ENCODE results near the gene ZFR2.
"Not testable (repeated sequence)": the region's sequence is repeated elsewhere in the genome, so short reads cannot be mapped to it uniquely, and the experiment has no call there.

Gene ZFR2

DNA sequence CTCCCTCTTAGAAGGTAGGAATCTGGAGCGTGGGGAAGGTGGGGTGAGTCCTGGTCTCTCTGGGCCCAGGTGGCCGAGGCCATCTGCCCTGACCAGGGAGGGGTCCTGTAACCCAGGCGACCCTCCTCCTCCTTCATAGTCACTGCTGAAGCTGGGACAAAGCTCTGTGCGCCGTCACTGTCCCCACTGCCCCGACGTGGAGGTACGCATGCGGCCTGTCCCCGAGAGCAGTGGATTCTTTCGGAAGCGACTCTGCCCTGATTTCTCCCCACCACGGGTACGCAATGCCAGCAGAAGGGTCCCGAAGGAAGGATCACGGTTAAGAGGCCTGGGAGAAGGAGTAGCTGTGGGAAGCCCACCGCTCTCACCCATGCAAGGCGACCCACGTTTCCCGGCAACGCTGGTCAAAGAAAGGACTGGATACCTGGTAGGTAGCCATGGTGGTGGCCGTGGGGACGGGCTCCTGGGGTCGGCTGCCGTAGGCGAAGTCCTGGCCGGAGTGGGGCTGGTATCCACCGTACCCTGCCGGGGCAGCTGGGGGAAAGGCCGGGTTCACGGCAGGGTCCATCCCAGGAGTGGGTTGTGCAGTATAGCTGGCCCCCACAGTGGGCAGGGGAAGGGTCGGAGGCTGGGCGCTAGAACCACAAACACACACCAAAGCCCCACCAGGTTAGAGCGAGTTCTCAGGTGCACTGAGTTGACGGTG lies 34.3 kb downstream of the ZFR2 start:
- no peak for DNase-seq

DNA sequence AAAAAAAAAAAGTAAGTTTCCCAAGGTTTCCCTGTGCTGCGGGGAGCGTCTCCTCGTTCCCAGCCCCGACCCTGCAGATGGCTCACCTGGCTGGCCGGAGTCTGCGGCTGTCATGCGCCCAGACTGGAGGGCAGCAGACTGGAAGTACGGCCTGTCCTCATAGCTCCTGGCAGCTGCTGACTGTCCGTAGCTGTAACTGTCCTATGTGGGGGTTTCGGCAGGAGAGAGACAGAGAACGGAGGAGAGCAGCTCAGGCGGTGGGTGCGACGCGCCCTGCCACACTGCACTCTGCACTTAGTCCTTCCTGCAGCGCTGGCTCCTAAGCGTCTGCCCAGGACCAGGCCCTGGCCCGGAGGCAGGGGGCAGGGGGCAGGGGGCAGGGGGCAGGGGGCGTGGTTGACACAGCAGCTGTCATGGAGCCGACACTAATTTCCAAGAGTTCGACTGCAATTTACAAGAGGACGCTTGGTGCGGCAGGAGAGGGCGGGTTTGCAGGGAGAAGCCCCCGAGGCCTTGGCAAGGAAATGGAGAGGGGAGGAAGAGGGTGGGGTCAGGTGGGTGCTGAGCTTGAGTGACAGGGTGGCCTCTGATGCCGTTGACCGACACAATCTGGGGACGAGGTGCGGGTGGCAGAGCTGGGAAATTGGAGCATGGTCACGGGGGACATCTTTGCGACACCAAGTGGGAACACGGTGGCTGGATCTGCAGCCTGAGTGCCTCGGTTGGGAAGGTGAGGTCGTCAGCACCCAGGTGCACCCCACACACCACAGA lies 35.1 kb downstream of the ZFR2 start:
- DNase-seq: no peak

- DNase-seq: no peak
These were observed 36.8 kb downstream of the ZFR2 start for GRCh38 chr19:3832001-3832400.

- no peak for DNase-seq
These were observed 37.2 kb downstream of the ZFR2 start for GRCh38 chr19:3831601-3832000.

DNA sequence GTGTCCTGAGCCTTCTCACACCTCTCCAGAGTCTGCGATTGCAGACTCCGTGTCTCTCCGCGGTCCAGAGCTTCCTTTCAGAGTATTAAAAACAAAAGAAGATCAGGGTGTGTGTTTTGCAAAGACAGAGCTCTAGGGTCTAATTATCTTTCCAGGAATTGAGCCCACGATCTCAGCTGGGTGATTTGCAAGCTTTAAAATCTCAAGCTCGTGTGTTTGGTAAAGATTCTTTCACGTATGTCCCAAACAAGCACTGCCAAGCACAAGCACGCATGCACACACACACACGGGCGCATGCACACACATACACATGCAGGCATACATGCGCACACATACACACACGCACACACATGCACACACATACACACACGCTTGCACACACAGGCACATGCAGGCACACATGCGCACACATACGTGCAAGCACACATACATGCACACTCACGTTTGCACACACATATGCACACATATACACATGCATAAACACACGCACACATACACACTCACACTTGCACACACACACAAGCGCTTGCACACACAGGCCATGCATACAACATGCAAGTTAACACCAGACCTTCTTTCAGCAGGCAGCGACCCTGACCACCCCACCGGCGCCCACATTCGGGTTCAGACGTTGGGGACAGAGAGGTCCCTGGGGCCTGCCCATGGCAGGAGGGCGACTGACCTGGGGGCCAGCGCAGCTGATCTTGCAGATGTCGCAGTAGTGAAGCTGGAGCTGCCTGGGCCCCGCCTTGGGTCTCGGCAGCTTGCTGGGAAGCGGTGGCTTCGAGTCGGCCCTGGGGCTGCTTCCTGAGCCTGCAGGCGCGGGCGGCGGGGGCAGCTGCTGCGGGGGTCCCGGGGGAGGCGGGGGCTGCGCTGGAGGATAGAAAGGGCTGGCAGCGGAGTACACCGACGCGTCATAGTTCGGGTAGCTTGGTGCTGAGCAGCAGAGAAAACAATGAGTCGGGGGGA lies 37.9 kb downstream of the ZFR2 start:
- DNase-seq: no peak

- DNase-seq: no peak
These were observed 41.5 kb downstream of the ZFR2 start for GRCh38 chr19:3827306-3827705.

GRCh38 chr19:3826163-3826562 lies 42.7 kb downstream of the ZFR2 start:
- DNase-seq: no peak

- DNase-seq: no peak
These were observed 43.4 kb downstream of the ZFR2 start for GRCh38 chr19:3825286-3825956.

GRCh38 chr19:3823350-3823713 lies 45.5 kb downstream of the ZFR2 start:
- DNase-seq: no peak

DNA sequence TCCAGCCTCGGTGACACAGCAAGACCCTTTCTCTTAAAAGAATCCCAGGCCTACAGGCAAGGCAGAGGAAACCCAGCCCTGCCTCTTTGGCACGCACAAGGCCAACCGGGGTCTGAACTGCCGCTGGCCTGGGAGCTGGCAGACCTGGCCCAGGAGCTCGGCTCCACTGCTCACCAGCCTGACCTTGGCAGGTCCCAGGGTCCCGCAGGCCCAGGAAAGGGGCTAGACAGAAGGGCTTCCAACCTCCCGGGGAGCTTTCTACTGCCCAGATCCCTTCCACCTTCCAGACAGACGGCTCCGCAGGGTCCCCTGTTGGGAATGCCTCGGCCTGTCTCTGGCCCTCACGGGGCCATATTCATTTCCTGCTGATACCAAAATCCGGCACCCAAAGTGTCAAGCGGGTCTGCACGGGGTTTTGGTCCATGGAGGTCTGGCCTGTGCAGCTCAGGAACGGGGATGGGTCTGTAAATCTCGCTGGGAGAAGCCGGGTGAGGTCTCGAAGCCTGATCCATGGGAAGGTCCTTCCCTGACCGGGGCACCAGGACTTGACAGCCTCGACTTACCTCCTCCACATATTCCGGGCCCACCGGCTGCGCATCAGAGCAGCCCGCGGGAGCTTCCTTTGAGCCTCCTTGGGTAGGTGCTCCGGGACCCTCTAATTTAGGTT lies 46.0 kb downstream of the ZFR2 start:
- DNase-seq: no peak

DNA sequence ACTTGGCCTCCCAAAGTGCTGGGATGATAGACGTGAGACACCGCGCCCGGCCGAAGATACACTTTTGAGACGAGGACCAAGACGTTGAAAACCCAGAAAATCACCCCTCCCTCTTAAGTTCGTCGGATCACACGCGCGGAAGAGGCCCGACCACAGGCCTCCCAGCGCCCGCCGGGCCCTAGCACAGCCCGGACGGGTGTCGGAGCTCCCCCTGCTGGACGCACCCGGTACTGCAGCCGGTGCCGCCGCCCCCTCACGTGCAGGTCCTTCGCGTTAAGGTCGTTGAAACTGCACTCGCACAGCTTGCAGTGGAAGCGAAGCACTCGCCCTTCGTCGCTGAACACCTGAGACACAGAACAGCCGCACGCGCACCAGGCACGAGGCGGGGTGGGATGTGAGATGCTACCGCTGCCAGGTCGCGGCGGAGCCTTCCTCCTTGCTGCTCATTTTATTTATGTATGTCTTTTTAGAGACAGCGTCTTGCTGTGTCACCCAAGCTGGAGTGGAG lies 46.9 kb downstream of the ZFR2 start:
- DNase-seq: peak; percentile 56

DNA sequence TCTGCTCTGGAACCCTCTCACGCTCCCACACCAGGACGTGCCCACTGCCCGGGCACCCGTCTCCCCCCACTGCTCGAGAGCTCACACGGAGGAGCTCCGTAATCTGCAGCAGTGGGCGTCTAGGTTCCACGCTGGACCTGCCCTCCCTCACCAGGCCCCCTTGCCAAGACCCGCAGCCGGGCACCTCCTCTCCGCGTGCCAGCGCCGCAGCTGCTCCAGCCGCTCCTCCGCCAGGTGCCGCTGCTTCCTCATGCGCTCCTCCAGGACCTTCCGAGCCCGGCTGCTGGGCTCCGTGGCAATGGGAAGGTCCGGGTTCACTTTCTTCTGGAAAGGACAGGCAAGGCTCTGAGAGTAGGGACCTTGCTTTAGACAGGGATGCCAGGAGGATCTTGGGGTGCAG lies 47.7 kb downstream of the ZFR2 start:
- DNase-seq: no peak

DNA sequence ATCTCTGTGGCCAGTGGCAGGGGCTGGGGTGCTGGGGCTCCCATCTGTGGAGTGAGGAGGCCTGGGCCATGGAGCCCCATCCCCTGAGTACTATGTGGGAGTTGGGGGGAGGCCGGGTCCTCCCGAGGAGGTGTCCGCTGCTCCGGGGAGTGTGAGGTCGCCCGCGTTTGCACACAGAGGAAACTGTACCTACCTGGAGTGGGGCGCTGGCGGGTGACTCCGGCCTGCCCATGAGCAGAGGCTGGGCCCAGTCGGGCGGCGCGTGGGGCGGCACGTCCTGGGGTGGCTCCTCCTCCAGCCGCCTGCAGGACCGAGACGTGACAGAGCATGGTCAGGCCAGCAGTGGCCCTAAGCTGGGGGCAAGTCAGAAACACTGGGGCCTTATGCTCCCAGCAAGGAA lies 48.8 kb downstream of the ZFR2 start:
- no peak for DNase-seq

- DNase-seq: no peak
These were observed 49.9 kb downstream of the ZFR2 start for GRCh38 chr19:3818918-3819317.

DNA sequence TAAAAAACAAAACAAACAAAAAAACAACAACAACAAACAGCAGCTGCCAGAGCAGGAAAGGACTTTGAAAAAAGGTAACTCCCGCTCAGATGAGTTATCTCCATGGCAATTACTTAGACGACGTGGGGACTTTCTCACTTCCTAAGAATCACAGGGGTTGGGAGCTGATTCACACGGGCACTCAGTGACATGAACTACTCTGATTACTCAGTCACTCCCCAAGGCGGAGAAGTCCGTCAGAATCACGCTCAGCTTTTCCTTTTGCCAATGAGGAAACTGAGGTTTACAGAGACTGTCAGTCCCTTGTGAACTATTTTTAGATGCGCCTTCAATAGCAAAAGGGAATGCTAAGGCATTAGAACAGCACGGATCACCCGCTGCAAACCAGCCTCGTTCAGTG lies 50.4 kb downstream of the ZFR2 start:
- no peak for DNase-seq

GRCh38 chr19:3817761-3818160 lies 51.1 kb downstream of the ZFR2 start:
- DNase-seq: no peak

DNA sequence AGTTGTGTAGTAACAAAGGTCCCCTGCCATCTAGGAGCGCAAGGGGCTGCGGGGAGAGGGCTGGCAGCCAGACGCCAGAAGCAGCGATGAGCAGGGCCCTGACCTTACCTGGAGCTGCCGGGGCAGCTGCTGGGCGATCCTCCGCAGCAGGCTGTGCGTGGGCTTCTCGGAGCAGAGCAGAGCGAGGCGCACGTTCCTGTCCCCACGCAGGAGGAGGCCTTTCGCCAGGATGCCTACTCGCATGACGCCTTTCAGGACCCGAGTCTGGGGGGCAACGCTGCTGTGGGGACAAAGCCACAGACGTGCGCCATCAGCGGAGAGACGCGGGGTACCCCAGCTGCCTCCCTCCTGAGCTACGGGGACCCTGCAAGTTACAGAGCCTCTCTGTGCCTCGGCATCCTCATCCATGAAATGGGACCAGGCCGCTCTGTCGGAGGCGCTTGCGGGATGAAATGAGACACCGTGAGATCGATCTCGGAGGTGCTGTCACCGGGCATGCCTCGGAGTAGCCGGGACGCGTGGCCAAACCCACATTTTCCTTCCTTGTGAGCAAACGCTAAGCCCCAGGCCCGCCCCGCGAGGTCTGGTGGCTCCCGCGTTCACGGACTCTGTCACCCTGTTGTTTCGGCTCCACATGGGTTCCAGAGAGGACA lies 52.1 kb downstream of the ZFR2 start:
- DNase-seq: no peak

DNA sequence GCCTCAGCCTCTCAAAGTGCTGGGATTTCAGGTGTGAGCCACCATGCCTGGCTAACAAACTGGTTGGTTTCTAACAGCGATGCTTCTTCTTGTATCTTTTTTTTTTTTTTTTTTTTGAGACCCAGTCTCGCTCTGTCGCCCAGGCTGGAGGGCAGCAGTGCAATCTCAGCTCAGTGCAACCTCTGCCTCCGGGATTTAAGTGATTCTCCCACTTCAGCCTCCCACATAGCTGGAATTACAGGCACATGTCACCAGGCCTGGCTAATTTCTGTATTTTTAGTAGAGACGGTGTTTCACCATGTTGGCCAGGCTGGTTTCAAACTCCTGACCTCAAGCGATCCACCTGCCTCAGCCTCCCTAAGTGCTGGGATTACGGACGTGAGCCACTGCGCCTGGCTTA lies 52.7 kb downstream of the ZFR2 start:
- not testable (repeated sequence) for DNase-seq

DNA sequence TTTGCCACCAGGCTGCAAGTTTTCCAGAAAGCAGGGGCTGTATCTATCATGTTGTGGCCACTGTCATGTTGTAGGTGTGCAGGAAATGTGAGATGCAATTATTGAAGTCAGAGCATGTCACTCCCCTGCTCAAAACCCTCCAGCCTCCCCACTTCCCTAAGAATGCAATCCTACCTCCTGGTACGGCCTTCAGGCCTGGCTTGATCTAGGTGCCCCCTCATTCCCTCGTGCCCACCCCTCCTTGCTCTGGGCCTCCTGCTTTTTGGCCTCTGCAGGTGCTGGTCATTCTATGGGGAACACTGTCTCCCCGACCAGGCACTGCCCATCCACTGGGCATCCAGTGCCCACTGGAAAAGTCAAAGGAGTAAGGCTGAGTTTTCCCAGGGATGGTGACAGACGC lies 54.2 kb downstream of the ZFR2 start:
- no peak for DNase-seq

DNA sequence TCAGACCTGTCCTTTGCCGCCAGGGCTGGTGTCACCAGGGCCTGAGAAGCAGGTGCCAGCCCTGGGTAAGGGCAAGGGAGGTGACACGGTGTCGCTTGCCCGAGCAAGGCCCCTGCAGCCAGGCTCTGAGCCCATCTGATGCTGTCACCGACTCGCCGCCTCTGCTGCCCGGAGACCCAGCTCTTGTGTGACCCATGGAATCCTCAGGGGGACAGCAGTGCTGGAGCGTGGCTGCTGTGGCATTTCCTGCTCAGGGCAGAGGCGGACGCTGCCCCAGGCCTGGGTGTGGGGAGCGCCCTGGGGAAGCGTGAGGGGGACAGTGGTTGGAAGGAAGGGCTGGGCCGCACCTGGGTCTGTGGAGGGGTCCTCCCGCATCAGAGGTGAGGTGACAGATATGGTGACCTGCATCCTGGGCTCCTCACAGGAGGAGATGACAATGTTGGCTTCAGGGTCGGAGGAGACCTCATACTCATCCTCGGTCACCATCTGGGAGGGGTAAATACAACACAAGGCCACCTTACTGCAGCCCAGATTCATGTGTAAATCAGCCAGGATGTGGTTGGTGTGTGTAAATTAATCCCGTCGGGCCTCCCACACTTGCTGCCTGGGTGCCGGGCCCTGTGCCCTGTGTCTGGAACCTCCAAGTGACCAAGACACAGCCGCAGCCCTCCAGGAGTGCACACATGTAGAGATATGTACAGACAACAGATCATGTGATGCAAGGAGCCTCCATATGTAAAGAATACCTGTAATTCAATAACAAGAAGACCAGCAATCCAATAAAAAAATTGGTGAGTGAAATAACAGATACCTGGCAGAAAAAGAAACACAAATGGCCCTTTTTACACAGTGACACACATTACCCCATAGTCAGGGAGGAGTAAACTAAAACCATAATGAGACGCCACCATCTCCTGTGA lies 55.1 kb downstream of the ZFR2 start:
- no peak for DNase-seq
